Mesenchymal stem cell (in vitro differentiated cells and primary cell): ENCODE results near the gene NAIF1.

ENCODE experiments used
- DNase-seq: peaks from one replicate; pipeline ENCODE4 v3.0.0-alpha.2; 2013
- H2AFZ ChIP-seq: one replicate; pipeline ENCODE4 v1.6.1; 2013; ENCODE audit warnings: low read depth, mild to moderate bottlenecking, control low read depth, inconsistent platforms, low read length, moderate library complexity
- H2AK5ac ChIP-seq: 2 replicates; pipeline ENCODE4 v1.6.1; 2013; ENCODE audit warnings: low read length, moderate library complexity, mild to moderate bottlenecking, inconsistent platforms; ENCODE audit not compliant: severe bottlenecking
- H2BK120ac ChIP-seq: one replicate; pipeline ENCODE4 v1.6.1; 2013; ENCODE audit warnings: low read depth, mild to moderate bottlenecking, inconsistent platforms, low read length, moderate library complexity
- H2BK12ac ChIP-seq, 2 experiments: one replicate each; pipeline ENCODE4 v1.6.1; 2013; ENCODE audit warnings: inconsistent platforms in 2 of 2, low read length in 2 of 2, mild to moderate bottlenecking in 2 of 2, moderate library complexity in 2 of 2, control low read depth in 1 of 2
- H2BK15ac ChIP-seq: one replicate; pipeline ENCODE4 v1.6.1; 2013; ENCODE audit warnings: mild to moderate bottlenecking, low read depth, inconsistent platforms; ENCODE audit not compliant: poor library complexity, severe bottlenecking
- H2BK5ac ChIP-seq: 2 replicates; pipeline ENCODE4 v1.6.1; 2013; ENCODE audit warnings: low read depth, mild to moderate bottlenecking, low read length, control low read depth, inconsistent platforms; ENCODE audit not compliant: poor library complexity, severe bottlenecking
- H3K14ac ChIP-seq, 2 experiments: one replicate each; pipeline ENCODE4 v1.6.1; 2013; ENCODE audit warnings: inconsistent platforms in 2 of 2, low read length in 2 of 2, control low read depth in 1 of 2, mild to moderate bottlenecking in 1 of 2, moderate library complexity in 1 of 2
- H3K18ac ChIP-seq, 2 experiments: one replicate each; pipeline ENCODE4 v1.6.1; 2013; ENCODE audit warnings: inconsistent platforms in 2 of 2, low read length in 2 of 2, control low read depth in 1 of 2, low read depth in 1 of 2, mild to moderate bottlenecking in 1 of 2
- H3K23ac ChIP-seq, 2 experiments: one replicate each; pipeline ENCODE4 v1.6.1; 2013; ENCODE audit warnings: inconsistent platforms in 2 of 2, low read length in 2 of 2, mild to moderate bottlenecking in 2 of 2, moderate library complexity in 2 of 2, control low read depth in 1 of 2
- H3K27ac ChIP-seq: 2 replicates; pipeline ENCODE4 v1.5.1; 2013; ENCODE audit warnings: mild to moderate bottlenecking, moderate library complexity, low read length, control low read depth, inconsistent platforms; ENCODE audit not compliant: poor library complexity, severe bottlenecking
- H3K27me3 ChIP-seq, 2 experiments: 2 replicates each; pipeline versions ENCODE4 v1.6.1 to v1.7.0; 2013; ENCODE audit warnings: low read length in 2 of 2, mild to moderate bottlenecking in 2 of 2, moderate library complexity in 2 of 2, control low read depth in 1 of 2, inconsistent platforms in 1 of 2; ENCODE audit not compliant: control insufficient read depth in 1 of 2, insufficient read depth in 1 of 2
- H3K36me3 ChIP-seq, 2 experiments: 2 replicates each; pipeline versions ENCODE4 v1.6.1 to v1.7.0; 2013; ENCODE audit warnings: low read length in 2 of 2, control low read depth in 1 of 2, inconsistent platforms in 1 of 2, low read depth in 1 of 2, mild to moderate bottlenecking in 1 of 2; ENCODE audit not compliant: insufficient read depth in 2 of 2, control insufficient read depth in 1 of 2
- H3K4ac ChIP-seq, 2 experiments: one replicate each; pipeline ENCODE4 v1.6.1; 2013; ENCODE audit warnings: inconsistent platforms in 2 of 2, low read length in 2 of 2, mild to moderate bottlenecking in 2 of 2, moderate library complexity in 2 of 2, control low read depth in 1 of 2, low read depth in 1 of 2
- H3K4me1 ChIP-seq: 2 replicates; pipeline ENCODE4 v1.6.1; 2013; ENCODE audit warnings: low read depth, low read length, control low read depth; ENCODE audit not compliant: control insufficient read depth, insufficient read depth
- H3K4me2 ChIP-seq: 2 replicates; pipeline ENCODE4 v1.6.1; 2013; ENCODE audit warnings: low read length, mild to moderate bottlenecking, inconsistent platforms; ENCODE audit not compliant: poor library complexity, severe bottlenecking
- H3K4me3 ChIP-seq, 2 experiments: 2 replicates each; pipeline versions ENCODE4 v1.5.1 to v1.7.0; 2013; ENCODE audit warnings: low read length in 2 of 2, mild to moderate bottlenecking in 2 of 2, control low read depth in 1 of 2, low read depth in 1 of 2; ENCODE audit not compliant: insufficient read depth in 1 of 2
- H3K79me1 ChIP-seq: replicated peaks from 2 replicates; pipeline ENCODE4 v1.6.1; 2013; ENCODE audit warnings: mild to moderate bottlenecking, control low read depth, low read length, inconsistent platforms; ENCODE audit not compliant: poor library complexity, severe bottlenecking
- H3K9ac ChIP-seq: 2 replicates; pipeline ENCODE4 v1.7.0; 2013; ENCODE audit warnings: mild to moderate bottlenecking, low read length, moderate library complexity
- H3K9me3 ChIP-seq: 2 replicates; pipeline ENCODE4 v1.7.0; 2013; ENCODE audit warnings: mild to moderate bottlenecking, low read length; ENCODE audit not compliant: control insufficient read depth
- H4K8ac ChIP-seq: one replicate; pipeline ENCODE4 v1.6.1; 2013; ENCODE audit warnings: inconsistent platforms, mild to moderate bottlenecking, low read length, moderate library complexity
- H4K91ac ChIP-seq: one replicate; pipeline ENCODE4 v1.6.1; 2013; ENCODE audit warnings: mild to moderate bottlenecking, low read length, inconsistent platforms
- WGBS: methylation state at CpG from one replicate; pipeline ENCODE4 v1.1.7; 2013; ENCODE audit warnings: mixed read lengths; 5-methylcytosine and 5-hydroxymethylcytosine counted together

The NAIF1 gene

DNA sequence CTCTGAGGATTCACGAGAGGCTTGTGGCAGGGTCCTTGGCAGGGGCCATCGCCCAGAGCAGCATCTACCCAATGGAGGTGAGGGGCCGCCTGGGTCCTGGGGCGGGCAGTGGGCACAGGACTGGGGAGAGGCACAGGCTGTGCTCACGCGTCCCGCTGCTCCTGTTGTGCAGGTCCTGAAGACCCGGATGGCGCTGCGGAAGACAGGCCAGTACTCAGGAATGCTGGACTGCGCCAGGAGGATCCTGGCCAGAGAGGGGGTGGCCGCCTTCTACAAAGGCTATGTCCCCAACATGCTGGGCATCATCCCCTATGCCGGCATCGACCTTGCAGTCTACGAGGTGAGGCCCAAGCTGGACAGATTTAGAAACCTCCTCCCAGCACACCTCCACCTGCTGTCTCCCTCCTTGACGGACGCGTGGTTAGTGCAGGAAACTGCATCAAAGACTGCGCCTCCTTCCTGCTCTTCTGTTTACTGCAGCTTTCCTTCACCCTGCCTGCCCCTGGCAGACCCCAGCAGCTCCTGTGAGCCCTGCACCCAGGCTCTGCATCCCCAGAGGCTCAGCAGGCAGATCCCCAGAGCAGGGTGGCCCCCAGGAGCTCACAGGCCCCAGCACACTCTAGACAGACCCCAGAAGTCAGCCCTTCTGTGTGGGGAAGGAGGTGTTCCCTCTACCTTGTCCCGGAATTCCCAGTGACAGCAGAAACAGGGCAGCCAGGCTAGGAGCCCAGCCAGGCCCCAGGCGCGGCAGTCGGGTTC, 39.2 kb upstream of the NAIF1 start:
- Histone ChIP-seq H3K27ac (no peak overlapping the region), H3K4me1 (peaks cover 16% of the 10 kb centered on the region), H3K27me3 (no peaks in the 10 kb centered on the region), H3K36me3 (peaks cover 74 to 79% of the 10 kb centered on the region in 2 experiments), H4K8ac (no peak overlapping the region), H3K9me3 (no peaks in the 10 kb centered on the region), H2BK12ac (no peak overlapping the region), H2BK5ac (no peak overlapping the region), H2BK15ac (no peak overlapping the region), H2AFZ (no peak overlapping the region), H3K4me2 (no peak overlapping the region), H3K9ac (no peak overlapping the region), H3K4me3 (no peak overlapping the region), H2AK5ac (no peak overlapping the region), H3K23ac (no peak overlapping the region), H3K79me1 (peaks cover 38% of the 10 kb centered on the region), H3K4ac (no peak overlapping the region), H4K91ac (no peak overlapping the region), H3K18ac (no peak overlapping the region), H2BK120ac (no peak overlapping the region), H3K14ac (no peak overlapping the region)
- no peak for DNase-seq
- WGBS: 98% methylated on average over 23 of the region's 23 CpGs

DNA sequence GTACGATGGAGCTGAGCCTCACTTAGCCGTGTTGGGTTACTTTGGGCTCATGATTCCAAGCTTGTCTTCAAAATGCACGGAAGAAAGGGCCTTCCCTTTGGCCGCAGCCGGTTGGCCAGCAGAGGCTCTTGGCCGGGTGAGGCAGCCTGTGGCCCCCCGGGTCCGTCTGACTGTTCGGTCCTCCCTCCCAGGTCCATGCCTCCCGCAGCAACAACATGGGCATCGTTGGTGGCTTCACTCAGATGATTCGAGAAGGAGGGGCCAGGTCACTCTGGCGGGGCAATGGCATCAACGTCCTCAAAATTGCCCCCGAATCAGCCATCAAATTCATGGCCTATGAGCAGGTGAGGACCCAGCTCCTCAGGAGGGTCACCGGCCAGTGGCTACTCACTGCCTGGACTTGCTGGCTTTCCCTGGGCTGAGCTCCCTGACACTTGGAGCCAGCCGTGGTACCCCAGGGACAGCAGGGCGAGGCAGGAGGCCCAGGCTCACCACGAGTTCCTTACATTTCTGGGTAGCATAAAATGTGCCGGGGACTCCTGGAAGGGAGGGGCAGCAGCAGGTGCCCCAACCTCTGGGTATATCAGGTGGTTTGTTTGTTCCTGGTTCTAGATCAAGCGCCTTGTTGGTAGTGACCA, 38.5 kb upstream of the NAIF1 start:
- Histone ChIP-seq H3K9ac (no peak overlapping the region), H2AFZ (no peak overlapping the region), H2BK12ac (no peak overlapping the region), H3K23ac (no peak overlapping the region), H2BK5ac (no peak overlapping the region), H3K9me3 (no peaks in the 10 kb centered on the region), H3K4me1 (peaks cover 21% of the 10 kb centered on the region), H3K27me3 (no peaks in the 10 kb centered on the region), H3K79me1 (peaks cover 41% of the 10 kb centered on the region), H2BK15ac (no peak overlapping the region), H4K91ac (no peak overlapping the region), H3K27ac (no peak overlapping the region), H3K18ac (no peak overlapping the region), H2AK5ac (no peak overlapping the region), H3K4ac (no peak overlapping the region), H3K4me2 (no peak overlapping the region), H3K36me3 (peaks cover 80 to 86% of the 10 kb centered on the region in 2 experiments), H4K8ac (no peak overlapping the region), H3K14ac (no peak overlapping the region), H2BK120ac (no peak overlapping the region), H3K4me3 (no peak overlapping the region)
- WGBS: 93% methylated on average over 21 of the region's 21 CpGs
- no peak for DNase-seq

DNA sequence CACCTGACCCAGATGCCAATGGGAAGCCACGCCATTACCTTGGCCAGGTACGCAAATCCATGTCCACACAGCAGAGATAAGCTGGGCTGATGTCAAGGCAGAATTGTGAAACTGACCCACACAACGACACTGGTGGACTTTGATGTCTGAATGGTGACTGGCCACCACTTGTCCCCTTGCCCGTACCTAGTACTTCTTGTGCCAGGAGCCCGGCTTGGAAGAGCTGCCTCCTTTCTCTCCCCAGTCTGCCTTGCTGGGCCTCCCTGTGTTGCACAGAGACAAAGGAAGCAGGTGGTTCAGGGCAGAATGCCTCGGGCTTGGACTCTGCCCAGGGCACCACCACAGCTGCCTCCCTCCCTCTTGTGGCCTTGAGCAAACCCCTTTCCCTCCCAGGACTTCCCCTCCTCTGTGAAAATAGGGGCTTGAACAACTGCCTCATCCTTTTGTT, 37.1 kb upstream of the NAIF1 start:
- no peak overlapping the region for H3K4me2 ChIP-seq
- peak overlapping the region; percentile 4 for H4K91ac ChIP-seq
- no peak overlapping the region for H2BK120ac ChIP-seq
- no peak overlapping the region for H2AFZ ChIP-seq
- peaks cover 34% of the 10 kb centered on the region for H3K4me1 ChIP-seq
- no peaks in the 10 kb centered on the region for H3K27me3 ChIP-seq
- H3K4me3 ChIP-seq: no peak overlapping the region
- H3K36me3 ChIP-seq: peaks cover 76 to 83% of the 10 kb centered on the region in 2 experiments
- H3K18ac ChIP-seq: no peak overlapping the region
- no peak overlapping the region for H3K4ac ChIP-seq
- no peak overlapping the region for H2BK5ac ChIP-seq
- DNase-seq: no peak
- no peak overlapping the region for H3K23ac ChIP-seq
- no peak overlapping the region for H3K14ac ChIP-seq
- WGBS: 94% methylated on average over 6 of the region's 6 CpGs
- peaks cover 44% of the 10 kb centered on the region for H3K79me1 ChIP-seq
- H4K8ac ChIP-seq: no peak overlapping the region
- no peak overlapping the region for H2BK15ac ChIP-seq
- H2AK5ac ChIP-seq: peak overlapping the region; percentile 7
- no peaks in the 10 kb centered on the region for H3K9me3 ChIP-seq
- no peak overlapping the region for H2BK12ac ChIP-seq
- peak overlapping the region; percentile 0 for H3K27ac ChIP-seq
- no peak overlapping the region for H3K9ac ChIP-seq

DNA sequence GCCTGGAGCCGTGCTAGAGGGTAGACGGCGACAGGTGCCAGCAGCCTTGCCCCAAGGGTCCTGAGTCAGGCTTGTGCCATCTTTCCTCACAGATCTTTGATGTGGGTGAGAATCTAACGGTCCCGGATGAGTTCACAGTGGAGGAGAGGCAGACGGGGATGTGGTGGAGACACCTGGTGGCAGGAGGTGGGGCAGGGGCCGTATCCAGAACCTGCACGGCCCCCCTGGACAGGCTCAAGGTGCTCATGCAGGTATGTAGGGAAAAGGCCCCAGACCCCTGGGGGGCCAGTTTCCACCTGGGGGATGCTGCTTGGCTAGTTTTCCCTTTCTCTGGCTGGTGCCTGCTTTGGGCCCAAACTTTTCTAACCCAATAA, 36.5 kb upstream of the NAIF1 start:
- Histone ChIP-seq H3K9me3 (no peaks in the 10 kb centered on the region), H2AFZ (no peak overlapping the region), H3K36me3 (peaks cover 71 to 77% of the 10 kb centered on the region in 2 experiments), H2BK120ac (no peak overlapping the region), H3K18ac (no peak overlapping the region), H2AK5ac (no peak overlapping the region), H3K79me1 (peaks cover 43% of the 10 kb centered on the region), H3K4me2 (no peak overlapping the region), H4K91ac (no peak overlapping the region), H3K9ac (no peak overlapping the region), H2BK15ac (no peak overlapping the region), H3K4me3 (no peak overlapping the region), H2BK12ac (no peak overlapping the region), H3K14ac (no peak overlapping the region), H3K27ac (no peak overlapping the region), H3K23ac (no peak overlapping the region), H4K8ac (no peak overlapping the region), H3K4ac (no peak overlapping the region), H3K4me1 (peaks cover 38% of the 10 kb centered on the region), H3K27me3 (no peaks in the 10 kb centered on the region), H2BK5ac (no peak overlapping the region)
- 95% methylated on average over 8 of the region's 8 CpGs for WGBS
- no peak for DNase-seq
